Measurements from ENCODE around the gene SV2B. TPM values are rescaled to one million over a fixed set of nuclear protein-coding genes. Genes with fewer than 3 reads are reported as not detected.

Gene SV2B
- total and polyA plus RNA-seq, 2 experiments from 2014 or later = 0.06 to 0.76 TPM

GRCh38 chr15:91238644-91239425, 138.8 kb downstream of the SV2B start:
- no peak overlapping the region for H3K4me3 Mint-ChIP-seq
- no peaks in the 10 kb centered on the region for H3K36me3 Mint-ChIP-seq (ENCODE audit: low read depth)
- Histone ChIP-seq H3F3A (replicated peaks; ENCODE audit: low read depth) (no peaks in the 10 kb centered on the region), H3K27ac (ENCODE audit: low read depth) (no peak overlapping the region), H3K4me1 (ENCODE audit: insufficient read depth) (no peaks in the 10 kb centered on the region), H3K4me3 (no peak overlapping the region), H3K79me2 (replicated peaks; ENCODE audit: insufficient read depth) (no peaks in the 10 kb centered on the region), H3K4me2 (no peak overlapping the region), H3K27me3 (ENCODE audit: insufficient read depth) (no peaks in the 10 kb centered on the region), H3K36me3 (ENCODE audit: insufficient read depth) (no peaks in the 10 kb centered on the region), H3K9me2 (ENCODE audit: insufficient read depth) (0 out of 2 replicates have a peak, but pooled peaks cover 5% of the 10 kb centered on the region), H4K20me1 (replicated peaks; ENCODE audit: insufficient read depth) (no peaks in the 10 kb centered on the region), H2AFZ (no peak overlapping the region)
- no peak overlapping the region for H3K27ac Mint-ChIP-seq
- no peak for TF ChIP-seq CREB1 (CRISPR knock-in tag; IDR thresholded peaks at IDR 0.05; ENCODE audit: low read depth)
- TF ChIP-seq REST (IDR thresholded peaks at IDR 0.05; ENCODE audit: unreplicated experiment) = no peak
- no peak for TF ChIP-seq JUNB (IDR thresholded peaks at IDR 0.05; ENCODE audit: unreplicated experiment)
- no peak for TF ChIP-seq ZNF331 (CRISPR knock-in tag; IDR thresholded peaks at IDR 0.05; ENCODE audit: low read depth)
- TF ChIP-seq POLR2AphosphoS5 (IDR thresholded peaks at IDR 0.05; ENCODE audit: low read depth) = no peak
- TF ChIP-seq, protein P1, sequence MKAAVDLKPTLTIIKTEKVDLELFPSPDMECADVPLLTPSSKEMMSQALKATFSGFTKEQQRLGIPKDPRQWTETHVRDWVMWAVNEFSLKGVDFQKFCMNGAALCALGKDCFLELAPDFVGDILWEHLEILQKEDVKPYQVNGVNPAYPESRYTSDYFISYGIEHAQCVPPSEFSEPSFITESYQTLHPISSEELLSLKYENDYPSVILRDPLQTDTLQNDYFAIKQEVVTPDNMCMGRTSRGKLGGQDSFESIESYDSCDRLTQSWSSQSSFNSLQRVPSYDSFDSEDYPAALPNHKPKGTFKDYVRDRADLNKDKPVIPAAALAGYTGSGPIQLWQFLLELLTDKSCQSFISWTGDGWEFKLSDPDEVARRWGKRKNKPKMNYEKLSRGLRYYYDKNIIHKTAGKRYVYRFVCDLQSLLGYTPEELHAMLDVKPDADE (IDR thresholded peaks at IDR 0.05) = no peak
- TF ChIP-seq EZH2phosphoT487 (IDR thresholded peaks at IDR 0.05; ENCODE audit: unreplicated experiment) = no peak
- no peak for TF ChIP-seq ZNF114 (CRISPR knock-in tag; IDR thresholded peaks at IDR 0.05)
- H3K9me3 Mint-ChIP-seq = no peaks in the 10 kb centered on the region
- no peaks in the 10 kb centered on the region for H3K27me3 Mint-ChIP-seq (ENCODE audit: insufficient read depth, low read depth, poor library complexity)
- ATAC-seq (no peak), DNase-seq (ENCODE audit: low spot score) (no peak)
- H3K4me1 Mint-ChIP-seq = no peaks in the 10 kb centered on the region

GRCh38 chr15:91243826-91244225, 143.8 kb downstream of the SV2B start:
- Mint-ChIP-seq H3K4me1 (peaks cover 2% of the 10 kb centered on the region; the same call in 1 of the 3 replicates), H3K4me3 (no peak overlapping the region), H3K36me3 (ENCODE audit: low read depth) (no peaks in the 10 kb centered on the region), H3K9me3 (no peaks in the 10 kb centered on the region), H3K27ac (no peak overlapping the region), H3K27me3 (ENCODE audit: insufficient read depth, low read depth, poor library complexity) (no peaks in the 10 kb centered on the region)
- ATAC-seq = no peak
- Histone ChIP-seq H4K20me1 (replicated peaks; ENCODE audit: insufficient read depth) (no peaks in the 10 kb centered on the region), H3K4me1 (ENCODE audit: insufficient read depth) (no peaks in the 10 kb centered on the region), H3K27ac (ENCODE audit: low read depth) (no peak overlapping the region), H3K36me3 (ENCODE audit: insufficient read depth) (no peaks in the 10 kb centered on the region), H2AFZ (no peak overlapping the region), H3F3A (replicated peaks; ENCODE audit: low read depth) (no peaks in the 10 kb centered on the region), H3K4me3 (no peak overlapping the region), H3K79me2 (replicated peaks; ENCODE audit: insufficient read depth) (no peaks in the 10 kb centered on the region), H3K27me3 (ENCODE audit: insufficient read depth) (no peaks in the 10 kb centered on the region), H3K9me2 (ENCODE audit: insufficient read depth) (0 out of 2 replicates have a peak, but pooled peaks cover 5% of the 10 kb centered on the region), H3K4me2 (no peak overlapping the region)
- no peak for DNase-seq (ENCODE audit: low spot score)
- TF ChIP-seq EZH2phosphoT487 (IDR thresholded peaks at IDR 0.05; ENCODE audit: unreplicated experiment) = no peak
- TF ChIP-seq CTCF (conservative IDR thresholded peaks at IDR 0.05; ENCODE audit: low read depth in 2 of 2) = no peak
- no peak for TF ChIP-seq EZH2 (IDR thresholded peaks at IDR 0.05; ENCODE audit: low read depth, unreplicated experiment)
- TF ChIP-seq, protein P1 (IDR thresholded peaks at IDR 0.05) = no peak
